H1 (cell line): ENCODE data around the gene IRS1. TPM values are rescaled to one million over a fixed set of nuclear protein-coding genes. Genes with fewer than 3 reads are reported as not detected.

ENCODE experiments used
- TEAD4 ChIP-seq: IDR thresholded peaks from 2 replicates; pipeline ENCODE4 v1.6.1; 2012; ENCODE audit warnings: low read depth, low read length, inconsistent platforms, mixed read lengths
- polyA plus RNA-seq, 7 experiments: library from polyadenylated mRNA; depleted of rRNA in 3 of 7; stranded (reverse) in 5 of 7; unstranded in 2 of 7; fragments of >200 nt in 5 of 7; fragments of 200-250 nt in 2 of 7; gene quantifications; 1 replicate in 5 of 7; 2 replicates in 1 of 7; 4 replicates in 1 of 7; pipeline versions ENCODE4 v1.2.1 to v1.2.3, GENCODE V29; 2011 to 2013; ENCODE audit warnings: missing spikeins in 2 of 7, mixed read lengths in 2 of 7
- total RNA-seq: library from RNA; stranded (reverse); fragmentation: NEBNext Ultra II Directional; extraction: Animal tissue kit (Norgen Biotek cat#: 25700); gene quantifications from 2 replicates; pipeline ENCODE4 v1.2.1, GENCODE V29; 2021

The IRS1 gene
- total and polyA plus RNA-seq, 2 of the 8 experiments (the other 6 are each of a cell fraction or from before 2014, with no cell fraction given): 9.1 to 26.9 TPM

DNA sequence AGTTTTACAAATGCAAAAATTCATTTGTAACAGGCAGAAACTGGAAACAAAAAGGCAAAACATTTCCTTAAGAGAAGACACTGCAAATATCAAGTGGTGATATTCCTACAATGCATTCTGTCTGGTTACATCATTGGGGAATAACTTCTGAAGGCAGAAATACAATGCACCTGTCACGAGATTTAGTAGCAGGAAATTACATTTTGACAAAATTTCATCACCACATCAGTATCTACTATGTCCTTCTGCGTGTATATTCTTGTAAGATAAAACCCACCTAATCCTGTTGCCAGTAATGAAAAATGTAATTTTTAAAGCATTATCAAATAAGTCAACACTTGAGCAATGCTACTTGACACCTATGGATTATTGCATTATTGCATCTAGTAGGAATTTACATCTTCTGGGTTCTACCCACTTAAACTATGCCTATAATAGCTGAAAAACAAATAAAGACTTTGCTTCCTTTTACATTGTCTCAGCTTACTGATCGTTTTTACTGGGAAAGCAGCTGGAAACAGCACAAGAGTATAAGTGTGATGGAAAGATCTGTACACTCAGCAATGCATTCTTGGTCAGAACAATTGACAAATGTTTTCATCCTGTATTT is 59.5 kb downstream of the IRS1 start (continued):
- no peak for TF ChIP-seq TEAD4
